Stimulated activated CD8-positive, alpha-beta memory T cell treated with anti-CD3 and anti-CD28 coated beads, Interleukin-7, amount 100 ng/mL, for 4 hours (primary cell): ENCODE results near the gene FMN1.
"Not testable (repeated sequence)": the region's sequence is repeated elsewhere in the genome, so short reads cannot be mapped to it uniquely, and the experiment has no call there.

Source experiments
- DNase-seq, 2 donors: peaks; one replicate each; pipeline ENCODE4 v3.0.0-alpha.2; 2020; ENCODE audit warnings: low read depth in 2 of 2

FMN1 gene

GRCh38 chr15:33094336-33094735, 100.2 kb downstream of the FMN1 start:
- no peak for DNase-seq

DNA sequence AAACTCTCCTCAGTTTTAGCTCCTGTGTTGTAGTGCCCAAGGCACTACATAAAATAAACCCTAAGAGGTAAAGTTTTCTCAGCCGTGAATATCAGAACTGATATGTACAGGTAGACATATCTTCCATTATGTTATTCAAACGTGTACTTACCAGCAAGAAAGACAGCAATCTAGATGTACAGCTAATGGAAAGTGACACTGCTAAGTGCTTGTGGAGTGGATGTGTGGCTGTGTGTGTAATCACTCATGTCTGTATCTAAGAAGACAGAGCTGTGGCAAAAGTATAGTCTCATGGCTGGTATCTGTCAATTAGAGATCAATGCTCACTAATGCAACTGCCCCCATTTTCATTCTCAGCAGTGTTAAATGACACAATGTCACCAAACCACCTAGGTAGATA, 101.3 kb downstream of the FMN1 start:
- no peak for DNase-seq

- DNase-seq = no peak
Measured at GRCh38 chr15:33091983-33092693, 102.4 kb downstream of the FMN1 start.

DNA sequence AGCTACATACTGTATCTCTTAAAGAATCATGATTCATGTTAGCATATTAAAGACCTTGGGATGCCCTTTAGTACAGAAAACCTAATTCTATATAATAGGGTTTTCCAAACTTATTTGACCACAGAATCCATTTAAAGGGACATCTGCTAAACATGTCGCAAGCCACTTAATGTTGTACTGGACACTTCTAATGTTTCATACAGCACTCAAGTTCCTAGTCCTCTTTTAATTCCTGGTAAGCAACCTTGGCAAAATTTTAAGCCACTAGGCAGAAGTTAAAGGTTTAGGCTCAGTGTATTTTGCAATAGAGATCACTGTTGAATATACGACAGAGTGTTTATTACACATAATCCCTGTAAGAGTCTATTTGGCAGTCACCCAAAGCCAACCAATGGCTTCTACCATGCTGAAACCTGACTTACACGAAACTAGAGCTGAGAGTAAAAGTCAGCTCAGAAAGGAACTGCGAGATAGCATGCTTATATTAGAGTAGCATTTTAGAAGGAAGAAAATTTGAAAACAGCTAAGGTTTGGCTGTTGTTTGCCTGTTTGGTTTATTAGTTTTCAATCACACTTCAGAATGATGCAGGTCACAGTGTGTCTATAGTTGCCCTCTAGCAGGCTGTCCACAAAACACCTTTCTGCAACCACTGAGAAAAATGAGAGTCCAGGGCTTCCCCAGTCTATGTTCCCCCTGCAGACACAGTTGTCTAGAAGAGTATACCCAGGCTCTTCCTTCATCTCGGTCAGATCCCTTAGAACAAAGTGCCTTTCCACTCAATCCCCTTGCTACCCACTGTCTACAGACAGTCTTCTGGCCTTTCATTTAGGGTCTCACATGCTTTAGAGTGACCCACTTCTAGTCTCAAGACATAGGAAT, 104.4 kb downstream of the FMN1 start:
- DNase-seq = no peak

- DNase-seq = no peak
Measured at GRCh38 chr15:33089165-33089877, 105.2 kb downstream of the FMN1 start.

DNA sequence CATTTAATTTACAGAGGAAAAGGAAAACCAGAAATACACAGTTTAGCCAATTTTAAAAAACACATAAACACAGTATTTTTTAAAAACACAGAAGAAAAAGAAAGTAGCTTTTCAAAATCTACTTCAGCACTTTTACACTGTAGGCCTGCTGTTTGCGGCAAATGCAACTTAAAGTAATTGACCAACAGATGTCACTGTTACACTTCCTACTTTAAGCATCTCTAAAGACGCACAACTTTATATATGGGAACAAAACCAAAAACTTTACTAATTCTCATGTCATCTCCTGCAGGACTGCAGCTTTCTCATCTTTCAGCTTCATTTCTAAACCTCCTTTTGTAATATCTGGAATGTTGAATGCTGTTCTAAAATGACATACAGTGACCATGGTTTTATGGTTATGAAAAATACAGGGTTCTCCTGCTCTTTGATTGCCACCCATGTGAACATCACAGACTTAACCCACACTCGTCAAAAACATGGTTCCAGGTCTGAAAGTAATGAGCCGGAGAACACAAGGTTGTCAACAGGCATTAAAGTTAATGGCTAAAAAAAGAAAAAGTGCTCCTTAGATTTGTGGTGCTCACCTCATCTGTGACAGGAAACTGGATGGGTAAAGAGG, 107.9 kb downstream of the FMN1 start:
- DNase-seq = no peak

DNA sequence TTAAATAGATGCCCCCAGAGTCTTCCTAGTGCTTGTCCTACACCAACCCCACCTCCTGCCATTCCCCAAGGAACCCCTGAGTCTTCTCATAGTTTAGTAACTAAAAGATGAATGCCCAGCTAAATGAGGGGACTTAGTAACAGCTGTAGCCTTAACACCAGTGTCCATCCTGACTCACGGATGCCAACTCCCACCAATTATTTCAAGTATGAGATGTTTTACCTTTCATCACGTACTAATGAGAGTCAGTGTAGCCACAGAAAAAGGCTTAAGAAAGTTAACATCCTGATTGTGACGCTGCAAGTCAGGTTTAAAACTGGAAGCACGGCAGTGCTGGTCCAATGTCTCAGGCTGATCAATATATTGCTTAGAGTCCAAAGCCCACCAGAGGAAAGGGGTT, 109.9 kb downstream of the FMN1 start:
- no peak for DNase-seq

GRCh38 chr15:33083232-33084081, 111.1 kb downstream of the FMN1 start:
- DNase-seq = no peak

GRCh38 chr15:33080006-33080405, 114.5 kb downstream of the FMN1 start:
- no peak for DNase-seq

- no peak for DNase-seq
Measured at GRCh38 chr15:33078607-33079006, 115.9 kb downstream of the FMN1 start.

- no peak for DNase-seq
Measured at GRCh38 chr15:33076937-33077336, 117.6 kb downstream of the FMN1 start.

GRCh38 chr15:33074942-33075341, 119.6 kb downstream of the FMN1 start:
- no peak for DNase-seq

DNA sequence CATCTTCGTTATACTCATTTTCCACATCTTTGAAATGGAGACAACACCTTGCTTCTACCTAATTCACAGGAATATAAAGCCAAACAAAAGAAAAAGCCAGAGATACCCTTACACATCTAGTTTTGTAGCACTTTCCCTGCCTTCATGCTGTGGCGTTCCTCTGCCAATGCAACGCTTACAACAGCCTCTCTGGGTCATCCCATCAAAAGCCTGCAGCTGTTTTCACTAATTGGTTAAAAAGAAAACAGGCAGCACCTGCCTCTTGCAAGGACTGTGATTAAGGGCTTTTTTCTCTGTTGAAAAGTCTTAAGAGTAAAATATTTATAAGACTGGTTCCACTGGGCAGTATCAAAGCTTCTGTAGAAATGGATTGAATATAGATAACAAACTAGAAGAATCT, 120.3 kb downstream of the FMN1 start:
- DNase-seq = no peak

DNA sequence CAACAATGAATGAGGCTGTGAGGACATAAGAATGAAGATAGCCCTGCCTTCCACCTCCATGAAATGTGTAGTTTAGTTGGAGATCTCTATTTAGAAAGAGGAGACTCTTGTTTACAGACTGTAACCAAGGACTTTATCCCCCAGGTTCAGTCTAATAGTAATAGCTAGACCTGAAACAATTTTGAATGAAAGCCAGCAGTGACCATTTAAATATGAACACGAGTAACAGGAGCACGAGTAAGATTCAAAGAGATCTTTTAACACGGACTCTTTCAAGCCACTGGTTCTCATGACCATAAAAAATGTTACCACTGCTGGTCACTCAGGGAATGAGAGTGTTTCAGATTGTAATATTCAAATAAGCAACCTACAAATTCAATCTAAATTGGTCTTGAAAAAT, 123.1 kb downstream of the FMN1 start:
- DNase-seq = no peak

GRCh38 chr15:33069903-33070302, 124.6 kb downstream of the FMN1 start:
- DNase-seq = not testable (repeated sequence)

DNA sequence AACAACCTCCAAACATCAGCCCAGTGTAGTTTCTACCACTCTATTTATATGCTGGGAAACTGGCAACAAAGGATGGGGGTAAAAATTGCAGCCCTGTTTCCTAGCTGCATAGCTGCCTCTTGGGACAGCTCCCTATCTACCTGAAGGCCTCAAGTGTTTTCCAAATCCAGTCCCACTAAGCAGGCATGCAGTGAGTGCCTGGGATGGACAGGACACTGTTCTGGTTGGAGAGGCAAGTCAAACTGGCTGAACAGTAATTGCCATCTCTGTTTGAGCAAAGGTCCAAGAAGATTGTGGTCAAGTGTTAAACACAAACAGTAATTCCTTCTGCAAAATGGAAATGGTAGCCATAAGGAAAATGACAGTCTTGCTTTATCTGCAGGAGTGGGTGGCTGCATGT, 125.4 kb downstream of the FMN1 start:
- DNase-seq = no peak

GRCh38 chr15:33068511-33068990, 126.0 kb downstream of the FMN1 start:
- no peak for DNase-seq

- DNase-seq = peak in 1 of 2 donors; percentile 3
Measured at GRCh38 chr15:33068007-33068481, 126.5 kb downstream of the FMN1 start.

- DNase-seq = no peak
Measured at GRCh38 chr15:33067456-33067855, 127.1 kb downstream of the FMN1 start.

- no peak for DNase-seq
Measured at GRCh38 chr15:33066584-33066983, 127.9 kb downstream of the FMN1 start.

DNA sequence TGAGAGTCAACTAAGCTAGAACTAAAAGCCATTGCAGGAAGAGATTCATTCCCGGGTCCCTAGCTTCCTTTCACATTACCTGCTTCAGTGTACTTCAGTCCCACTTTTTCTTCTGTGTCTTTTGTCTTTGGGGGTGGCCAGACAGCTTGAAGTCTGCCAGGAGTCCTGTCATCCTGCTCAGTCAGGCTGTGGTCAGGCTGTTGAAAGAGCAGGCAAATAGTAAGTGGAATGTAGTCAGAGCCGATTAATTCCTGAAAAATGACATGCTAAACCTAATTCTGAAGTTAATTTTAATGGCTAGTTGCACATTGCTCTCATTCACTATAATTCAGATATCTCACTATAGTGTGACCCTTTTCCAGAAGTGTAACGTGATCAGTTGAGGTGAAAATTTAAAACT, 129.6 kb downstream of the FMN1 start:
- no peak for DNase-seq
